Parathyroid adenoma (tissue), 2 donors: ENCODE results near the gene BCO1.

ENCODE experiments used
- H2AFZ ChIP-seq: fragments of 300-600 bp; sonication (generic); one replicate; pipeline ENCODE4 v1.7.0; 2017; ENCODE audit warnings: antibody characterized with exemption, mild to moderate bottlenecking
- H3K27ac ChIP-seq: fragments of 300-600 bp; sonication (generic); one replicate; pipeline ENCODE4 v1.7.0; 2017
- H3K27me3 ChIP-seq: fragments of 300-600 bp; sonication (generic); one replicate; pipeline ENCODE4 v1.7.0; 2017; ENCODE audit warnings: low read length; ENCODE audit not compliant: control insufficient read depth, insufficient read depth
- H3K36me3 ChIP-seq: fragments of 300-600 bp; sonication (generic); one replicate; pipeline ENCODE4 v1.7.0; 2017; ENCODE audit warnings: low read length; ENCODE audit not compliant: control insufficient read depth, insufficient read depth
- H3K4me1 ChIP-seq: fragments of 300-600 bp; sonication (generic); one replicate; pipeline ENCODE4 v1.7.0; 2017; ENCODE audit warnings: control low read depth
- H3K4me2 ChIP-seq: fragments of 300-600 bp; sonication (generic); one replicate; pipeline ENCODE4 v1.7.0; 2017; ENCODE audit warnings: low read length
- H3K4me3 ChIP-seq: fragments of 300-600 bp; sonication (generic); one replicate; pipeline ENCODE4 v1.7.0; 2017; ENCODE audit warnings: low read depth, low read length
- H3K79me2 ChIP-seq: fragments of 300-600 bp; sonication (generic); one replicate; pipeline ENCODE4 v1.7.0; 2017; ENCODE audit warnings: control low read depth
- H3K9ac ChIP-seq: fragments of 300-600 bp; sonication (generic); one replicate; pipeline ENCODE4 v1.7.0; 2017; ENCODE audit warnings: mild to moderate bottlenecking
- H3K9me3 ChIP-seq: fragments of 300-600 bp; sonication (generic); one replicate; pipeline ENCODE4 v1.7.0; 2017; ENCODE audit warnings: low read length; ENCODE audit not compliant: control insufficient read depth
- TF ChIP-seq, protein P1 (sequence below): fragments of 300-600 bp; sonication (generic); IDR thresholded peaks from one replicate; pipeline ENCODE4 v1.7.0; 2017; ENCODE audit warnings: antibody characterized with exemption, mild to moderate bottlenecking
- donor health status: primary hyperparathyroidism.

The BCO1 gene

DNA sequence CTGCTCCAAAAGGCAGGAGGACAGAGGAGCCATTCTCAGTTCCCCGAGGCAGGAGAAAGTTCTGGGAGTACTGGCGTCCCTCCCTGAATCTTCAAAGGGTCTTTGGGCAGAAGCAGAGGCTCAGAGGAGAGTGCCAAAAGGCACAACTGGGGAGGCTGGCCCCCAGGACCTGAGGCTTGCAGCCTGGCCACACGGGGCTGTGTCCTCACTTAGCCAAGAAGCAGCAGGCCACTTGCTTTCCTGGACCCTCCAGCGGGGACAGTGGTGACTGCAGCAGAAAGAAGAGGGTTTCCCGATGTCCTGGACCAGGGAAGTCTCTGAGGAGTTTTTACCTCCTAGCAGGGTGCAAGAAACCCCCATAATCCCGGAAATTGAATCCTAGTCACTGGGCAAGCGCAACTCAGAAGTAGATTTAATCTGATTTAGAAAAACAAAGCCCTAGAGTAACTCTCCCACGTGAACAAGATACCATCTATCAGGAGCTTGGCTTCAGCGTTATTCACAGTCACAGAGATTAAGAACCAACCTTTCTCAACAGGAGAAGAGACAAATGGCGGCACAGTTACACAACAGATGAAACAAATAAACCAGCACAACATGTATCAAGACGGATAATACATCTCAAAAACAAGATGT is 25.5 kb upstream of the BCO1 start:
- Histone ChIP-seq H2AFZ (peak overlapping the region; percentile 52), H3K9me3 (no peaks in the 10 kb centered on the region), H3K4me3 (no peak overlapping the region), H3K9ac (no peak overlapping the region), H3K27ac (no peak overlapping the region), H3K36me3 (no peaks in the 10 kb centered on the region), H3K27me3 (no peaks in the 10 kb centered on the region), H3K4me1 (no peaks in the 10 kb centered on the region), H3K4me2 (no peak overlapping the region), H3K79me2 (no peaks in the 10 kb centered on the region)
- TF ChIP-seq, protein P1, sequence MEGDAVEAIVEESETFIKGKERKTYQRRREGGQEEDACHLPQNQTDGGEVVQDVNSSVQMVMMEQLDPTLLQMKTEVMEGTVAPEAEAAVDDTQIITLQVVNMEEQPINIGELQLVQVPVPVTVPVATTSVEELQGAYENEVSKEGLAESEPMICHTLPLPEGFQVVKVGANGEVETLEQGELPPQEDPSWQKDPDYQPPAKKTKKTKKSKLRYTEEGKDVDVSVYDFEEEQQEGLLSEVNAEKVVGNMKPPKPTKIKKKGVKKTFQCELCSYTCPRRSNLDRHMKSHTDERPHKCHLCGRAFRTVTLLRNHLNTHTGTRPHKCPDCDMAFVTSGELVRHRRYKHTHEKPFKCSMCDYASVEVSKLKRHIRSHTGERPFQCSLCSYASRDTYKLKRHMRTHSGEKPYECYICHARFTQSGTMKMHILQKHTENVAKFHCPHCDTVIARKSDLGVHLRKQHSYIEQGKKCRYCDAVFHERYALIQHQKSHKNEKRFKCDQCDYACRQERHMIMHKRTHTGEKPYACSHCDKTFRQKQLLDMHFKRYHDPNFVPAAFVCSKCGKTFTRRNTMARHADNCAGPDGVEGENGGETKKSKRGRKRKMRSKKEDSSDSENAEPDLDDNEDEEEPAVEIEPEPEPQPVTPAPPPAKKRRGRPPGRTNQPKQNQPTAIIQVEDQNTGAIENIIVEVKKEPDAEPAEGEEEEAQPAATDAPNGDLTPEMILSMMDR = no peak

DNA sequence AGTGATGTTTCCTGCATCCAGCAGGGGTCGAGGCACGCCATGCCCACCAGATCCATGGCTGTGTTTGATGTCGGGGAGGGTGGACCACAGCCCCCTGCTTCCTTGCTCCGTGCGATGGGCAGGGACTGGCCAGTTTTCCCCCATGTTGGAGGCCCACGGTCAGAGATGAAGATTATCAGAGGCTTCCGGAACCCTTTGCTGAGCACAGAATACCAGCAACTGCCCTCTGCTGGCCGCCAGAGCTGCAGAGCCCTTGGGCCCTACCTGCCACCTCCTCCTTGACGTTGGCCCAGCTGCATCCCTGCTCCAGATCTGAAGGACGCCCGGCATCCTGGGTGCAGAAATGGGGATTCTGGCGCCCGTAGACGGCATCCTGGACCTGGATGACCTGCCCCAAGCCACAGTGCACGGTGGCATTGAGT is 23.7 kb upstream of the BCO1 start:
- no peak overlapping the region for H3K4me2 ChIP-seq
- H3K36me3 ChIP-seq = no peaks in the 10 kb centered on the region
- no peak overlapping the region for H3K27ac ChIP-seq
- no peak overlapping the region for H3K9ac ChIP-seq
- no peaks in the 10 kb centered on the region for H3K4me1 ChIP-seq
- no peak overlapping the region for H3K4me3 ChIP-seq
- H3K79me2 ChIP-seq = no peaks in the 10 kb centered on the region
- TF ChIP-seq, protein P1 = no peak
- no peaks in the 10 kb centered on the region for H3K27me3 ChIP-seq
- no peak overlapping the region for H2AFZ ChIP-seq
- H3K9me3 ChIP-seq = no peaks in the 10 kb centered on the region

DNA sequence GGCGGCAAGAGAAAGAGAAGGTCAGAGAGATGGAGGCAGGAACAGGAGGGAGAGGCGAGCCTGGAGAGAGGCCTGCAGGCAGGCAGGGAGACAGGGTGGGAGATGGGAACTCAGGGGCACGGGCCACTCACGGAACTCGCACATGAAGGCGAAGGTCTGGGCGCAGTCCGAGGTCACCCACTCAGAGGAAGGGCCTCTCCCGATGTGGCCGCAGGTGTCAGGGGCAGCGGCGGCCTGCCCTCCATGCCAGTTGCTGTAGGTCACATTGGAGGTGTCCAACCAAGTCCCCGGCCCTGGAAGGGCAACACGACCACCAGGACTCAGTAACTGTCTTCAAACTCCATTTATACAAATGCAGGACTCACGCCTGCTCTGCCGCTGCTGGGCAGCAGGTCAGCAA is 22.4 kb upstream of the BCO1 start:
- H3K27me3 ChIP-seq = no peaks in the 10 kb centered on the region
- no peak overlapping the region for H3K27ac ChIP-seq
- no peaks in the 10 kb centered on the region for H3K79me2 ChIP-seq
- H3K4me1 ChIP-seq = no peaks in the 10 kb centered on the region
- H3K4me3 ChIP-seq = no peak overlapping the region
- no peaks in the 10 kb centered on the region for H3K9me3 ChIP-seq
- H3K4me2 ChIP-seq = no peak overlapping the region
- H3K36me3 ChIP-seq = no peaks in the 10 kb centered on the region
- no peak overlapping the region for H2AFZ ChIP-seq
- no peak overlapping the region for H3K9ac ChIP-seq
- TF ChIP-seq, protein P1 = no peak

DNA sequence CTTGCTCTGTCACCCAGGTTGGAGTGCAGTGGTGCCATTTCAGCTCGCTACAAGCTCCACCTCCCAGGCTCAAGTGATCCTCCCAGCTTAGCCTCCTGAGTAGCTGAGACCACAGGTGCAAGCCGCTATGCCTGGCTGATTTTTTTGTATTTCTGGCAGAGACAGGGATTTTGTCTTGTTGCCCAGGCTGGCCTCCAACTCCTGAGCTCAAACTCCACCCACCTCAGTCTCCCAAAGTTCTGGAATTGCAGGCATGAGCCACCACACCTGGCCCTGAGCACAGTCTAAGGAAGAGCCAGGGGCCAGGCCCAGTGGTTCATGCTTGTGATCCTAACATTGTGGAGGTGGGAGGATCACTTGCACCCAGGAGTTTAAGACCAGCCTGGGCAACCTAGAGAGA is 21.8 kb upstream of the BCO1 start:
- Histone ChIP-seq H3K27me3 (no peaks in the 10 kb centered on the region), H3K4me3 (no peak overlapping the region), H3K27ac (no peak overlapping the region), H3K9ac (no peak overlapping the region), H3K36me3 (no peaks in the 10 kb centered on the region), H3K4me2 (no peak overlapping the region), H3K9me3 (no peaks in the 10 kb centered on the region), H2AFZ (no peak overlapping the region), H3K4me1 (no peaks in the 10 kb centered on the region), H3K79me2 (no peaks in the 10 kb centered on the region)
- TF ChIP-seq, protein P1 = no peak

DNA sequence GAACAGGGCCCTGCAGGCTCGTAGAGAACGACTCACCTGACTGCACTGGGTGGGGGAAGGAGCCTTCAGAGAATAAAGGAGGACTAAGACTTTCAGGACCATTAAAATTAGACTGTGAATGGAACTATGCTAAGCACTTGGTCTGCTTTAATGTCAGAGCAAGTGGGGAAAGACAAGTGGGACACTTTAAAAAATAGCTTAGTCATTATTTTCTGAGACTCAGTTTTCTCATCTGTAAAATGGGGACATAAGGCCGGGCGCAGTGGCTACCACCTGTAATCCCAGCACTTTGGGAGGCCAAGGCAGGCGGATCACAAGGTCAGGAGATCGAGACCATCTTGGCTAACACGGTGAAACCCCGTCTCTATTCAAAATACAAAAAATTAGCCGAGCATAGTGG is 19.3 kb upstream of the BCO1 start:
- Histone ChIP-seq H3K79me2 (no peaks in the 10 kb centered on the region), H3K4me1 (peaks cover 3% of the 10 kb centered on the region), H3K4me3 (no peak overlapping the region), H3K27me3 (no peaks in the 10 kb centered on the region), H2AFZ (no peak overlapping the region), H3K4me2 (no peak overlapping the region), H3K9me3 (no peaks in the 10 kb centered on the region), H3K9ac (no peak overlapping the region), H3K27ac (no peak overlapping the region), H3K36me3 (no peaks in the 10 kb centered on the region)
- TF ChIP-seq, protein P1 = no peak
